VCaP (cell line): Measurements from ENCODE around the gene CYP46A1.

ENCODE experiments used
- H3K27ac ChIP-seq: fragments of 450-650 bp; 2 replicates; pipeline ENCODE4 v1.5.1; 2017
- TF ChIP-seq, protein P1 (sequence below): fragments of 450-650 bp; conservative IDR thresholded peaks from 2 replicates; pipeline ENCODE4 v1.5.1; 2017; ENCODE audit warnings: mild to moderate bottlenecking, moderate library complexity

Gene CYP46A1

GRCh38 chr14:99644723-99645544 is 39.2 kb upstream of the CYP46A1 start, which contains the start of gene HHIPL1:
Gene HHIPL1, plus strand, starts transcription at chr14:99645129. Its CDS starts 79 bp downstream, at chr14:99645208.
- H3K27ac ChIP-seq = peak within 1 kb of the TSS; percentile 52; the same call in 1 of the 2 replicates
- TF ChIP-seq, protein P1, sequence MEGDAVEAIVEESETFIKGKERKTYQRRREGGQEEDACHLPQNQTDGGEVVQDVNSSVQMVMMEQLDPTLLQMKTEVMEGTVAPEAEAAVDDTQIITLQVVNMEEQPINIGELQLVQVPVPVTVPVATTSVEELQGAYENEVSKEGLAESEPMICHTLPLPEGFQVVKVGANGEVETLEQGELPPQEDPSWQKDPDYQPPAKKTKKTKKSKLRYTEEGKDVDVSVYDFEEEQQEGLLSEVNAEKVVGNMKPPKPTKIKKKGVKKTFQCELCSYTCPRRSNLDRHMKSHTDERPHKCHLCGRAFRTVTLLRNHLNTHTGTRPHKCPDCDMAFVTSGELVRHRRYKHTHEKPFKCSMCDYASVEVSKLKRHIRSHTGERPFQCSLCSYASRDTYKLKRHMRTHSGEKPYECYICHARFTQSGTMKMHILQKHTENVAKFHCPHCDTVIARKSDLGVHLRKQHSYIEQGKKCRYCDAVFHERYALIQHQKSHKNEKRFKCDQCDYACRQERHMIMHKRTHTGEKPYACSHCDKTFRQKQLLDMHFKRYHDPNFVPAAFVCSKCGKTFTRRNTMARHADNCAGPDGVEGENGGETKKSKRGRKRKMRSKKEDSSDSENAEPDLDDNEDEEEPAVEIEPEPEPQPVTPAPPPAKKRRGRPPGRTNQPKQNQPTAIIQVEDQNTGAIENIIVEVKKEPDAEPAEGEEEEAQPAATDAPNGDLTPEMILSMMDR = no peak

- TF ChIP-seq, protein P1 = no peak
- peak overlapping the region; percentile 52; the same call in 1 of the 2 replicates for H3K27ac ChIP-seq
Measured at GRCh38 chr14:99645545-99646505, 38.3 kb upstream of the CYP46A1 start.

DNA sequence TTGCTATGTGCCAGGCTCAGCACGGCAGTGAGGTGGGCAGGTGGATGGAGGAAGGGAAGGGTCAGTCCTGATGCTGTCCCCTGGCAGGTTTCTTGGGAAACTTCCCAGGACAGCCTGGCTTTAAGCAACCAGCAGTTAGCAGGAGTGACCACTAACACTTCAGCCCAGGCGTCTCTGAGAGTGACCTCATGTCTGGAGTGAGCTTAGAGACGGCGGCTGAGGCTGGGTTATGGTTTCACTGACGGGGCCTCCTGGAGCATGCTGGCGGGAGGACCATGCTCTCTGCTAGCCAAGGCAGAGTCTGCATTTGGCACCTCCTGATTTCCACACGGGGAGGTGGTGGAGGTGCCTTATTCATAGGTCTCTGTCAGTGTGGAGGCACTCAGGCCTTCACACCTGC is 36.7 kb upstream of the CYP46A1 start:
- H3K27ac ChIP-seq = no peak overlapping the region
- TF ChIP-seq, protein P1 = no peak

DNA sequence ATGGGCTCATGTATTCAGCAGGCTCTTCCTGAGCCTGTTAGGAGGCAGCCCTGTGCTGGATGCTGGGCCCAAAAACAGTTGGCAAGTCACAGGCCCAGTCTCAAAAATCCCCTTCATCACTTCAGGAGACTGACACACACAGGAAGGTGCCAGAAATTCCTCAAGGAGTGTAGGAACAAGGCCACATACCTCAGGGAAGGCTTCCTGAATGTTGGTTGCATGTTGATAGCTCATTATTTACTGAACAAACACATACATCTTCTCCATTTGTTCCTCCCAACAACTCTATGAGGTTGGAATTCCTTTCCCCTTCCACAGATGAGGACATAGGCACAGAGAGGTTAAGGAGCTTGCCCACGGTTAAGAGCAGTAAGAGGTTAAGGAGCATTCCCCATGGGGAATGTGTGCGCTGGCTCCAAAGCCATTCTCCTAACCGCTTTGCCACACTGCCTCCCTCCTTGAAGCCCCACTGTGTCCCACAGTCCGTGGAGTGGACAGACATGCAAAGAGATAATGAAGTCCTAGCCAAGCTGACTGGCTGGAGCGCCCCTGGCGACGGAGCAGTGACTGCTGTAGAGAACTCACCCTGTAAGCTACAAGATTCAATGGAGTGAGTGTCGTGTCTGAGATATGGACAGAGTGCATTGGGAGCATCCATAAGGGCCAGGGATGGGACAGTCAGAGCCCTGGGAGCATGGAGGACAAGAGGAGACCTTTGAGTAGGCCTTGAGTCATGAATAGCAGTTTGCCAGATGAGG is 35.9 kb upstream of the CYP46A1 start:
- TF ChIP-seq, protein P1 = no peak
- no peak overlapping the region for H3K27ac ChIP-seq

DNA sequence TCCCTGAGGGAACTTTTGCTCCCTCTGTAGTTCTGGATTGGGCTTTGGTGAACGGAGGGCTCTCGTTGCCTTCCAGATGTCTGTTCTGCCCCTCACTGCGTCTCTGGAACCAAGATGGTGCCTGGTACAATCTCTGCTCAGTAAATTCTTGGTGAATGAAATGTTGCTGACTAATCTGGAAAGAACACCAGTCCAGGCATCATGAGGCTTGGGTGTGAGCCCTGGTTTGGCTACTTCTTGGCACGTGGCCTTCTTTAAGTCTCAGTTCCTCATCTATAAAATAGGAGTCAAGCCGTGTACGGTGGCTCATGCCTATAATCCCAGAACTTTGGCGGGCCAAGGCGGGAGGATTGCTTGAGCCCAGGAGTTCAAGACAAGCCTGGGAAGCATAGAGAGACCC is 34.9 kb upstream of the CYP46A1 start:
- H3K27ac ChIP-seq = no peak overlapping the region
- TF ChIP-seq, protein P1 = no peak

- TF ChIP-seq, protein P1 = no peak
- H3K27ac ChIP-seq = no peak overlapping the region
Measured at GRCh38 chr14:99649643-99650042, 34.5 kb upstream of the CYP46A1 start.
